Measurements from ENCODE around the gene SLC22A23. TPM values are rescaled to one million over a fixed set of nuclear protein-coding genes. Genes with fewer than 3 reads are reported as not detected.
A peak's percentile ranks its signal among the peaks of the same experiment; 100 is the strongest.

The SLC22A23 gene
- total and polyA plus RNA-seq, 2 of the 4 experiments (the other 2 are of a cell fraction), result 0.72 to 1.6 TPM

DNA sequence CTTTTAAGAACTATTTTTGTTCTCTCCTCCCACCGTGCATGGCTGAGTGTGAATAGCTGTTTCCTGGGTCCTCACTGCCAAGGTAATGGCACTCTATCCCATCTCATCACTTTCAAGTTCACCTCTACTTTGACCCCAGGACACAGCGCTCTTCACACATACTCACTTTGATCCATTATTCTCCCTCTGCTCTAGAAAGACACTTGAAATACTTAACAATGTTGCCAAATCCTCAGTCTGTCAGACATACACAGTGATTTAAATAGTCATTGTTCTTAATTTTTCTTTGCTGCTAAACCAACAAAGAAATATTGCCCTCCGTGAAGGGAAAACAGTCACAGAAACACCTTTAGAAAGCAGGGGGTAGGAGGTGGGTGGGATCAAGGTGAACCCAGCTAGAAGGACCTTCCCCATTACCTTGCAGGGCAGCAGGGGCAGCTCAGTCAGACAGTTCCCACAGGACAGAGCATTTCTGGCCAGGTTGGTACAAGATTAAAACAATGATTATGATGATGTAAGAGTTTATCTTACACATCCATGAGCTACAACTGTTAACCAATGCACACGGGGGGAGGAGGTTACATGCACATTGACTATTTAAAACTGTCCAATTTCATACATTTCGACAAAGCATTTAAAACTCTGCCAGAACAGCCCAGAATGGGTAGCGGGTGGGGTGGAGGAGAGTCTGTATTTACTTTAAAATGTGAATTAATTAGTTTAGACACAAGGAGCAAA lies 2.4 kb downstream of the SLC22A23 start:
- Histone ChIP-seq H2AK5ac (ENCODE audit: low read depth, low read length) (no peak overlapping the region), H3K9ac (ENCODE audit: low read depth, low read length) (no peak overlapping the region), H3K9me1 (ENCODE audit: insufficient read depth, low read length) (no peaks in the 10 kb centered on the region), H2AFZ (replicated peaks; ENCODE audit: low read length, poor library complexity) (no peak overlapping the region), H4K5ac (ENCODE audit: low read depth, low read length) (no peak overlapping the region), H3K4me3 (ENCODE audit: insufficient read depth, low read depth, low read length) (no peak overlapping the region), H2BK20ac (ENCODE audit: low read depth, low read length) (no peak overlapping the region), H2BK15ac (ENCODE audit: low read depth, low read length) (no peak overlapping the region), H2BK5ac (ENCODE audit: low read depth, low read length, poor library complexity, severe bottlenecking) (no peak overlapping the region), H4K91ac (ENCODE audit: insufficient read depth, low read depth, low read length) (no peak overlapping the region), H3K56ac (ENCODE audit: extremely low read depth, insufficient read depth, low read length) (no peak overlapping the region), H3K27me3 (ENCODE audit: control insufficient read depth, insufficient read depth, low read length) (peaks cover 64% of the 10 kb centered on the region), H3K18ac (ENCODE audit: low read depth, low read length) (no peak overlapping the region), H2AK9ac (replicated peaks; ENCODE audit: low read depth, low read length, poor library complexity) (no peak overlapping the region), H4K20me1 (ENCODE audit: insufficient read depth, low read length) (0 out of 2 replicates have a peak, but pooled peaks cover 4% of the 10 kb centered on the region), H3K4me2 (ENCODE audit: low read depth, low read length) (no peak overlapping the region), H3K79me1 (ENCODE audit: low read depth in 1 of 2, low read length in 2 of 2) (no peaks in the 10 kb centered on the region), H3K23ac (ENCODE audit: low read depth, low read length) (no peak overlapping the region), H3K36me3 (ENCODE audit: control insufficient read depth, insufficient read depth, low read length) (no peaks in the 10 kb centered on the region), H3K14ac (replicated peaks; ENCODE audit: low read depth, low read length) (no peak overlapping the region), H3K4me1 (ENCODE audit: control insufficient read depth, insufficient read depth, low read length) (peaks cover 2% of the 10 kb centered on the region; the same call in 1 of the 2 replicates), H3K4ac (ENCODE audit: low read depth, low read length) (no peak overlapping the region), H3K27ac (ENCODE audit: insufficient read depth, low read length) (no peak overlapping the region), H3K9me3 (ENCODE audit: control insufficient read depth, insufficient read depth, low read length) (no peaks in the 10 kb centered on the region), H4K8ac (ENCODE audit: low read depth in 2 of 2, low read length in 2 of 2) (no peak overlapping the region), H2BK120ac (ENCODE audit: low read depth, low read length) (no peak overlapping the region)
- intact Hi-C loops (cut with micrococcal nuclease), result no loop called here
- DNase-seq (no peak), ATAC-seq (ENCODE audit: low read depth) (no peak)
- TF ChIP-seq CEBPB (IDR thresholded peaks at IDR 0.05; ENCODE audit: low read depth, low read length) (0 out of 2 replicates have a peak, but pooled peaks have one; percentile 25), MAZ (IDR thresholded peaks at IDR 0.05; ENCODE audit: borderline replicate concordance, low read depth, low read length) (no peak)
- CTCF ChIA-PET, result interaction anchor here (1.0 kb wide), 1 partner anchor 12 kb away, joined by 4 read pairs; no protein-coding TSS in a partner anchor
- POLR2A ChIA-PET (ENCODE audit: unreplicated experiment), result no interaction called here
- dilution Hi-C loops (cut with HindIII; ENCODE audit: low sequenced_read_pairs, unreplicated experiment), result no loop called here
- in situ Hi-C loops (cut with MboI; ENCODE audit: low sequenced_read_pairs), result no loop called here
- BruUV-seq (replicated peaks), result no TSS peak
- WGBS, 2 experiments (ENCODE audit: extremely low coverage in 2 of 2, insufficient read length in 1 of 2), result no CpG with 5 or more reads among the region's 6 CpGs
